NB4 (cell line): ENCODE measurements around the gene UBE2I.

Experiments used
- CTCF ChIP-seq: IDR thresholded peaks from one replicate; pipeline ENCODE4 v1.5.1; 2012; ENCODE audit warnings: low read depth, low read length
- MYC ChIP-seq: IDR thresholded peaks from 2 replicates; pipeline ENCODE4 v1.6.1; 2011; ENCODE audit warnings: low read depth, low read length

GRCh38 chr16:1282324-1282973, 27.0 kb upstream of the UBE2I start:
- no peak for TF ChIP-seq CTCF
- no peak for TF ChIP-seq MYC
